KMS-11 (cell line): ENCODE measurements around the gene HAVCR2.

Experiments used
- H2AFZ ChIP-seq: fragments of 200-600 bp; sonication (generic); 2 replicates; pipeline ENCODE4 v1.6.1; 2016; ENCODE audit warnings: antibody characterized with exemption, mixed run types, low read depth
- H3K27ac ChIP-seq: fragments of 200-600 bp; sonication (generic); 2 replicates; pipeline ENCODE4 v1.6.1; 2016; ENCODE audit warnings: mild to moderate bottlenecking, mixed run types
- H3K27me3 ChIP-seq: fragments of 200-600 bp; sonication (generic); 2 replicates; pipeline ENCODE4 v1.6.1; 2017; ENCODE audit warnings: mild to moderate bottlenecking, low read depth, mixed run types, moderate library complexity; ENCODE audit not compliant: insufficient read depth
- H3K36me3 ChIP-seq: fragments of 200-600 bp; sonication (generic); 2 replicates; pipeline ENCODE4 v1.6.1; 2017; ENCODE audit warnings: mild to moderate bottlenecking, mixed run types; ENCODE audit not compliant: insufficient read depth
- H3K4me1 ChIP-seq: fragments of 200-600 bp; sonication (generic); 2 replicates; pipeline ENCODE4 v1.6.1; 2016; ENCODE audit warnings: mild to moderate bottlenecking, low read depth, mixed run types; ENCODE audit not compliant: poor library complexity, severe bottlenecking
- H3K4me2 ChIP-seq: fragments of 200-600 bp; sonication (generic); 2 replicates; pipeline ENCODE4 v1.7.0; 2016; ENCODE audit warnings: mild to moderate bottlenecking, mixed run types
- H3K4me3 ChIP-seq: fragments of 200-600 bp; sonication (generic); IDR thresholded peaks from 2 replicates; pipeline ENCODE4 v1.6.1; 2017; ENCODE audit warnings: low read depth, low read length, mixed read lengths; ENCODE audit not compliant: insufficient read depth
- H3K79me2 ChIP-seq: fragments of 200-600 bp; sonication (generic); 2 replicates; pipeline ENCODE4 v1.6.1; 2016; ENCODE audit warnings: low read depth, mixed run types; ENCODE audit not compliant: insufficient read depth
- H3K9ac ChIP-seq: fragments of 200-600 bp; sonication (generic); 2 replicates; pipeline ENCODE4 v1.6.1; 2016; ENCODE audit warnings: mild to moderate bottlenecking, mixed run types
- H4K20me1 ChIP-seq: fragments of 200-600 bp; sonication (generic); 2 replicates; pipeline ENCODE4 v1.6.1; 2016; ENCODE audit warnings: mild to moderate bottlenecking, mixed run types; ENCODE audit not compliant: insufficient read depth
- CTCF ChIP-seq: fragments of 200-600 bp; sonication (generic); conservative IDR thresholded peaks from 2 replicates; pipeline ENCODE4 v1.6.1; 2017; ENCODE audit warnings: low read depth, mild to moderate bottlenecking, antibody characterized with exemption, low read length, moderate library complexity, mixed read lengths

The HAVCR2 gene

GRCh38 chr5:157116483-157116954, 7.7 kb upstream of the HAVCR2 start:
- Histone ChIP-seq H4K20me1 (no peaks in the 10 kb centered on the region), H3K36me3 (no peaks in the 10 kb centered on the region), H3K27me3 (no peaks in the 10 kb centered on the region), H3K4me1 (no peaks in the 10 kb centered on the region), H3K9ac (no peak overlapping the region), H3K27ac (no peak overlapping the region), H2AFZ (no peak overlapping the region), H3K4me3 (no peak overlapping the region), H3K79me2 (no peaks in the 10 kb centered on the region), H3K4me2 (no peak overlapping the region)
- TF ChIP-seq CTCF = no peak

DNA sequence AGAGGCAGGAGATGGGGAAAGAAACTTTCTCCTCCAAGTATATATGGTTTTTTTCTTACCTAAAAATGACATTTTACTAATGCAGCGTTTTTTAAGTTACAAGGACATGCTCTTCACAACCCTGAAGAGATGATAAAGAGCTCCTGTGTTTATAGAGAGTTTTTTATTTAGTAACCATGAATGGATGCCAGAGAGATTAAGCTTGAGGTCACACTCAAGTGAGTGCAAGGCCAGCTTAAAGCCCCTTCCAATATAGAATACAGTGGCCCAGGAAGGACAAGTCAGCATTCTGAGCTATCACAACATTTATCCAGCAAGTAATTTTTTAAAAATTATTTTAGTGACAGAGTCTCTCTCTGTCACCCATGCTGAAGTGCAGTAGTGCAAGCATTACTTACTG, 6.7 kb upstream of the HAVCR2 start:
- Histone ChIP-seq H4K20me1 (no peaks in the 10 kb centered on the region), H3K9ac (no peak overlapping the region), H2AFZ (no peak overlapping the region), H3K4me2 (no peak overlapping the region), H3K27ac (no peak overlapping the region), H3K4me1 (no peaks in the 10 kb centered on the region), H3K36me3 (no peaks in the 10 kb centered on the region), H3K27me3 (no peaks in the 10 kb centered on the region), H3K4me3 (no peak overlapping the region), H3K79me2 (no peaks in the 10 kb centered on the region)
- TF ChIP-seq CTCF = no peak

DNA sequence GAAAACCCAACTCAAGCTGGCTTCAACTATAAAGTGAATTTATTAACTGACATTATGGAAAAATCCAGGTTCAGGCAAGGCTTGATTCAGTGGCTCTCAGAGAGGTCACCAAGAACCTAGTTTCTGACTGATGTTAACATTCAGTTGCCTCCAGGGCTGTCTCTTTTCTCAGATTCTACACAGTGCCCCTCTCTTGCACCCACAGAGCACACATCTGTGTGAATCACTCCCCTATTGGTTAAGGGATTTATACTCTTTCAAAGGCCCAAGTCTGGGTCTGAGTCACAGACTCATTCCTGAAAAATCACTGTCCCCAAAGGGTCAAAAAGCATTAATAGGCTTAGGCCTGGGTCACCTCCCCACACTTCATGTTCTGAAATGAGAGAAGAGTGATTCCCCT, 6.2 kb upstream of the HAVCR2 start:
- no peaks in the 10 kb centered on the region for H3K4me1 ChIP-seq
- H3K9ac ChIP-seq = no peak overlapping the region
- no peaks in the 10 kb centered on the region for H3K27me3 ChIP-seq
- H3K79me2 ChIP-seq = no peaks in the 10 kb centered on the region
- H3K4me3 ChIP-seq = no peak overlapping the region
- no peak overlapping the region for H2AFZ ChIP-seq
- no peak overlapping the region for H3K27ac ChIP-seq
- no peak overlapping the region for H3K4me2 ChIP-seq
- no peaks in the 10 kb centered on the region for H3K36me3 ChIP-seq
- no peaks in the 10 kb centered on the region for H4K20me1 ChIP-seq
- TF ChIP-seq CTCF = no peak

DNA sequence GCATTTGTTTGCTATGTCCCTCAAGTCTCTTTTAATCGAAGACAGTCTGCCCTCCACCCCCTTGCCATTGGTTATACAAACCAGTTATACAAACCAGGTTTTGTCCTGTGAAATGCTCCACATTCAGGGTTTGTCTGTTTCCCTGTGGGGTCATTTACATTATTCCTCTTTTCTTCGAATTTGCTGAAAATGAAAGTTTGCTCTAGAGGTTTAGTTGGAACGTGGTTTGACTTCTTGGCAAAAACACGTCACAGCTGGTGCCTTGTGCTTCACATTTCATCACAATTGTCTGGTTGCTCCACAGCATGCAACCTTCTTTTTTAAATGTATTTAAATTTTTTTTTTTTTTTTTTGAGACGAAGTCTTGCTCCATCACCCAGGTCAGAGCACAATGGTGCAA, 4.2 kb upstream of the HAVCR2 start:
- H3K27ac ChIP-seq = no peak overlapping the region
- H3K4me1 ChIP-seq = no peaks in the 10 kb centered on the region

More for the DNA sequence above, 4.2 kb upstream of the HAVCR2 start:
- no peaks in the 10 kb centered on the region for H3K27me3 ChIP-seq
- no peak overlapping the region for H3K9ac ChIP-seq
- H4K20me1 ChIP-seq = no peaks in the 10 kb centered on the region
- H3K36me3 ChIP-seq = no peaks in the 10 kb centered on the region
- H3K4me3 ChIP-seq = no peak overlapping the region
- no peak for TF ChIP-seq CTCF
- H2AFZ ChIP-seq = no peak overlapping the region
- H3K4me2 ChIP-seq = no peak overlapping the region
- no peaks in the 10 kb centered on the region for H3K79me2 ChIP-seq
